HG03432 (cell line): ENCODE data around the gene PARVG.
"Not testable (repeated sequence)": the region's sequence is repeated elsewhere in the genome, so short reads cannot be mapped to it uniquely, and the experiment has no call there.

Experiments
- ATAC-seq: cut with Tn5 transposase; IDR thresholded peaks from one replicate; pipeline ENCODE4 v1.9.1; 2021; ENCODE audit warnings: mild to moderate bottlenecking, moderate library complexity; ENCODE audit not compliant: unreplicated experiment

PARVG gene

GRCh38 chr22:44234372-44234771, 53.6 kb downstream of the PARVG start:
- not testable (repeated sequence) for ATAC-seq

DNA sequence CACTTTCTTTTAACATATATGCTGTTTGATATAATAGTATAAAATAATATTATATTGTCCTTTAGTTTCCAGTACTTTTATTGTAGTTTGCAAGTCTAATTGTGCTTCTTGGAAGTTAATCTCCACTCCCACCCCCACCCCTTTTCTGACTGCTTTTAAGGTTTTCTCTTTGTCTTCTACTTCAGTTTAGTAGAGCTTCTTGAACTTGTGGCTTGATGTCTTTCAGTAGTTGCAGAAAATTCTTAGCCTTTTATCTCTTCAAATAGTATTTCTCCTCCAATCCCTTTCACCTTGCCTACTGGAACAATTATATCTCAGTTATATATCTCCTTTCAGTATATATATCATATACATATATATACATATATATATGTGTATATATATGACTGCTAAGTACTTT, 56.6 kb downstream of the PARVG start:
- no peak for ATAC-seq

DNA sequence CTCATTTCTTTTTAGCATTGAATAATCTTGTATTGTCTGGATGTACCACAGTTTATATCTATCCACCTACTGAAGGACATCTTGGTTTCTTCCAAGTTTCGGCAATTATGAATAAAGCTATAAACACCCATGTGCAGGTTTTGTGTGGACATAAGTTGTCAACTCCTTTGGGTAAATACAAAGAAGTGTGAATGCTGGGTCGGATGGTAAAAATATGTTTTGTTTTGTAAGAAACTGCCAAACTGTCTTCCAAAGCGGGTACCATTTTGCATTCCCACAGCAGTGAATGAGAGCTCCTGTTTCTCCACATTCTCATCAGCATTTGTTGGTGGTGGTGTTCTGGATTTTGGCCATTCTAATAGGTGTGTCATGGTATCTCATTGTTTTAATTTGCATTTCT, 60.4 kb downstream of the PARVG start:
- not testable (repeated sequence) for ATAC-seq

GRCh38 chr22:44242946-44243724, 62.4 kb downstream of the PARVG start:
- no peak for ATAC-seq

GRCh38 chr22:44243761-44244160, 63.0 kb downstream of the PARVG start:
- ATAC-seq: no peak

DNA sequence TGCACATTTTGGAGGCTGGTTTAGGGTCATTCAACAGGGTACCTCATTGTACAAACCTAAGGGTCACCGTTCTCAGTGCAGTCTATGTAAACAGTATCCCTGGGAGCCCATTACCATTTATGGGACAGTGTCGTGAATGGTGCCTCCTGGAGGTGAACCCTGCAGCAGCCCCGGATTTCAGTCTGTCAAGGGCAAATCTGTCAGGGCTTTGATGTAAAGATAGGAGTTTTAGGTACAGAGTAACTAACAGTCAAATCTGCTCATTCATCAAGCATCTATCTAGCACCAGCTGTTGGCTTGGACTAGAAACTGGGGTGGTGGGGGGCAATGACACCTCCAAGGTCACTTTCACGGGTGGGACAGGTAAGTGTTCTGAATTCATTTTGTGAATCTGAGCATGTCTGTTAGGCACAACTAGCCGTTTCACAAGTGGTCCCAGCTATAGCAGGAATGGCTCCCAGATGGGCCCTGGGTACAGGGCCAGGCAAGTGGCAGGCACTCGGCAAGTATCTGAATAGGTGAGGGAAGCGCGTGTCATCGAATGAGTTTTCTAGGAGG, 63.6 kb downstream of the PARVG start:
- no peak for ATAC-seq

GRCh38 chr22:44245438-44245837, 64.7 kb downstream of the PARVG start:
- ATAC-seq: no peak

DNA sequence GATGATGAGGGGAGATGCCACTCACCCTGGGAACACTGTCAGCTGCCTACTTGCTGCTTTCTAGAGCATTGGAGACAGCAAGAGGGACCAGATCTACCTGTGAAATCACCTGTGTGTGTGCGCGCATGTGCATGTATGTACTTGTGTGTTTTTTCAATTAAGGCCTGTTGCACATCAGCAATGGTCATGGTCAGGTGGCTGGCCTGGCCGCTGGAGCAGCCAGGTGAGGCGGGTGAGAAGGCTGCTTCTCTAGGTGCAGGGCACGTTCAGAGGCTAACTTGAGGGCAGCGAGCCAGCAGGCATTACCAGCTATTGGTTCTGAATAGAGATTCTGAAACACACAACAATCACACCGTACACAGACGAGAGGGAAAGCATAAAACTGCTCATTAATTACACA, 65.1 kb downstream of the PARVG start:
- ATAC-seq: no peak

GRCh38 chr22:44246615-44247326, 66.0 kb downstream of the PARVG start:
- ATAC-seq: no peak

DNA sequence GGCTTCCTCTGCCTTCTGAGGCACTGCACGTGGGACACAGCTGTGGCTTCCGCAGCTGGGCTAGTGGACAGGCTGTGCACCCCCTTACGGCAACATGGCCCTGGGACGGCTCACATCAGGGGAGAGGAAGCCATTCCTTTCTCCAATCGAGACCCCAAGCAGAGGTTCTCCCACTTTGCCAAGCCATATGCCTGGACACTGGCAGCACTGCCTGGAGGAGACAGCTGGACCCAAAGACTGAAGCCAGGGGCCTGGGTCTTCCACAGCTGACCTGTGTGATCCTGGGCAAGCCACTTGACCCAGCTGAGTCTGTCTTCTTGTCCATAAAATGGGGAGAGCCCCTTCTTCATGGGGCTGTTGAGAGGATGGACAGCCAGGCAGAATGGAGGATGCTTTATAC, 66.6 kb downstream of the PARVG start:
- ATAC-seq: no peak

DNA sequence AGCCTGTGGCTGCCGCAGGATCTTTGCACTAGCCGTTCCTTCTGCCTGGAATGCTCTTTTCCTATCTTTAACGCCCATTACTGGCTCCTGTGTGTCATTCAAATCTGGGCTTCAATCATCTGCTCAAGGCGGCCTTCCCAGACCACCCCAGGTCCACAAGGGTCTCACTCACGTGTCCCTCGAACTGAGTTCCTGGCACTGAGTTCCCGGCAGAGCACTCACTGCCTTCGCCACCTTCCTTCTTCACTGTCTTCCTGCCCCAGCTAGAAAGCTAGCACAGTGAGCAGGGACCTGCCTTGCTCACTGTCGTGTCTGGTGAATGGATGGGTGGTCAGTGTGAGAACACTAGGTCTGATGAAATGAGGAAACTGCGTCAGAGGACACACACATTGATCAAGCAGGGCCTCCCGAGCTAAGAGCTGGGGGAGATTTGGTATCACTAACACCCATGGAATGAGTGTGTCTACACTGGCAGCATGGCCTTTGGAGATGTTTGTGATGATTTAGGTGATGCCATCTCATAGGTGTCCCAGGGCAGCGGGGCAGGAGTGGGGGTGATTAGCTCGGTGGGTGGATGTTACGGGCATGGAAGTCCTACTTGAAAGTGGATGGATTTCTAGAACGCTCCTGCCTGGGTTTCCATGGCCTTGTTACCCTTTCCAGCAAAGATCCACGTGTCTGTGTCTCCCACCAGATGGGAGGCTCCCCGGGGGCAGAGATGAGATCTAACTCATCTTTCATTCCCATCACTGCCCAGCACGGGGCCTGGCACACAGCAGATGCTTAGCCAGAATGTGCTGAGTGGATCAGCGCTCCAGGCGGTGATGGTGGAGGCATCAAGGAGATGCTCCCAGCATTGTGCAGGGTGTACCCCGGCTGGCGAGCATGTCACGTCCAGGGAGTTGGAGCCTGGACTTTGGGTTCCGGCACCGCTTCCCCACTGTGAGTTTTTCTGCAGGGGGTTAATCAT, 67.5 kb downstream of the PARVG start:
- ATAC-seq: no peak

GRCh38 chr22:44248926-44249325, 68.2 kb downstream of the PARVG start:
- ATAC-seq: no peak

DNA sequence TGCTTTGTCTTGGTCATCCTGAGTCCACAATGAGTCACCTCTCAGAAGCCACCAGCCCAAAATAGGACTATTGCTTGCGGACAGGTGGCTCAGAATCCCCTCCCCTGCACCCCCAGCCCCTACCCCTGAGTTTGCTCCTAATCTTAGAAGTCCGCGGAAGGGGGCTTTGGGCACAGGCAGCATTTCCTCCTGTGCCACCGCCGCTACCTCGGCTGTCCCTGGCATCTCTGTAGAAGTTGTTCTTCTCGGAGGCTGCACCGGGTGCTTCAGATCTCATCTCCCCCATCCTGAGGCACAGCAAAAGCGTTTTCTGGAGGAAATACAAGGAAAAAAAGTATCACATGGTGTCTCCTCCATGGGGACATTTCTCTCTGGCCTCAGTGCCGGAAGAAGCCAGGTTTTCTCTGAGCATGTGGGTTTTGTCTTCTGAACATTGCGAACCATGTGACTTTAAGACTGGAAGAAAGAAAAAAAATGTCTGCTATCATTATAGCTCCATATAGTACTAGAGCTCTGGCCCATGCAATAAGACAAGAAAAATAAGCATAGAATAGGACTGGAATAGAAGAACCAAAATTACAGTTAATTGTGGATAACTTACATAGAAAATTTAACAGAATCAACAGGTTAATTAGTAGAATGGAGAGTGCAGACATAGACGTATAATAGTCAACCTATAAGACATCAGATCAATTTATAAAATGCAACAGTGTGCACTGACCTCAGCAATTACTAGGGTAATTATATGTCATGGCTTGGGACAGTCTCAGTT, 68.8 kb downstream of the PARVG start:
- ATAC-seq: no peak

DNA sequence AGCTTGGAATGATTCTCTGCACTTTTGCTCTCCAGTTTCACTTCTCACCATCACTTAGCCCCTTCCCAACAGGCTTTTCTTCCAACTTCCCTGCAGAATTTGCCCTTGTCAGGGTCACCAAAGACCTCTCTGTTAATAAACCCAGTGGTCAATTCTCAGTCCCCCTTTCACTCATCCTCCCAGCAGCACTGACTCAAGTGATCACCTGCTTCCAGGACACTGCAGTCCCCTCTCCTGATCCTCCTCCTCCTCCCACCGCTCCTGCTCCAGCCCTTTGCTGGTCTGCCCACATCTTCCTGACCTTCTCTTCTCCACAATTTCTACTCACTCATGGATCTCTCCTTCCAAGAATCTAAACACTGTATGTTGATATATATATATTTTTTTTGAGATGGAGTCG, 74.1 kb downstream of the PARVG start:
- no peak for ATAC-seq

- ATAC-seq: no peak
Measured at GRCh38 chr22:44256085-44256484, 75.4 kb downstream of the PARVG start.

DNA sequence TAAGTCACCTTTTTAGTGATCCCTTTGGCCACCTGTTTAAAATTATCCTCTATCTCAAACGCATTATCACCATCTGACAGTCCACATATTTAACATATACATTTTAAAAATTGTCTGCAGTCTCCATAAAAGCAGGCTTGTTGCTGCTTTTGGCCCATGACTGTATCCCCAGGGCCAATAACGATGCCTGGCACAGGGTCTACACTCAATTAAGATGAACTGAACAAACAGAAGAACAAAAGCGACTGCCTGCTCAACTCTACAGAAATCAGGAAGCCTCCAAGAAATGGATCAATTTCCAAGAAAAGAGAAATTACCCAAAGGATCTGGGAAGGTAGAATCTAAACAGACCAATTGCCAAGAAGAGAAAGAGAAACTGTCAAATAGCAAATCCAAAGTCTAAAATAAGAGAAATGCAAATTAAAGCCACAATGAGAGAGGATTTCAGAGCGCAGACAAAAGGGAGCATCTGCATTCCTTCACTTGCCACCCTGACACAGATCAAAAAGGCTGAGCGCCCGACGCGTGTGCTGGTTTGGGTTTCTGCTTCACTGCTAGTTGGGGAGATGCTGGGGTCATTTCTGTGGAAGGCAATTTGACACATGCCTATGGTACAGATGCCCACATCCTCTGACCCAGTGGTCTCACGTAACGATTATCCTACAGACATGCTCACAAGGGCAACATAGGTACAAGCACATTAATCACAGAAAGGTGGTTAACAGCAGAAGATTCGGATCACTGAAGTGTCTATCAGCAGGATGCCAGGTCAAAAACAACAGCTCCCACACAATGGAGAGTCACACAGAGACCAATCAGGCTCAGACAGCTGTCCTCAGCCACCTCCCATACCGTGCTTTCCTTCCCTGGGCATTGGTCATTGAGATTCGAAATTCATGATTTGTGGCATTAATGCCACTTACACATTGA, 76.1 kb downstream of the PARVG start:
- ATAC-seq: no peak
